Kidney epithelial cell (primary cell): Measurements from ENCODE around the gene GPC6. TPM values are rescaled to one million over a fixed set of nuclear protein-coding genes. Genes with fewer than 3 reads are reported as not detected.

Source experiments
- DNase-seq: peaks from one replicate; pipeline ENCODE4 v3.0.0-alpha.2; 2010; ENCODE audit warnings: low read depth
- H3K27me3 ChIP-seq: 2 replicates; pipeline ENCODE4 v1.6.0; 2011; ENCODE audit warnings: low read length; ENCODE audit not compliant: control insufficient read depth, insufficient read depth
- H3K36me3 ChIP-seq: 2 replicates; pipeline ENCODE4 v1.5.1; 2011; ENCODE audit warnings: low read length; ENCODE audit not compliant: control insufficient read depth, insufficient read depth
- H3K4me3 ChIP-seq: 2 replicates; pipeline ENCODE4 v1.5.1; 2011; ENCODE audit warnings: low read depth, mild to moderate bottlenecking, control low read depth, low read length
- total RNA-seq: library from RNA; depleted of rRNA; stranded (reverse); fragments of >200 nt; gene quantifications from 2 replicates; pipeline ENCODE4 v1.2.3, GENCODE V29; 2015
- TF ChIP-seq, protein P1 (sequence below): IDR thresholded peaks from 2 replicates; pipeline ENCODE4 v1.5.1; 2011; ENCODE audit warnings: mild to moderate bottlenecking, moderate library complexity, low read length, control low read depth, inconsistent platforms; ENCODE audit not compliant: insufficient read depth, poor library complexity, severe bottlenecking

The GPC6 gene
- total RNA-seq, 1 donor from 2014 or later, result 62.7 TPM

GRCh38 chr13:93472296-93472695, 245.7 kb downstream of the GPC6 start:
- no peak for DNase-seq
- H3K27me3 ChIP-seq, result no peaks in the 10 kb centered on the region
- TF ChIP-seq, protein P1, sequence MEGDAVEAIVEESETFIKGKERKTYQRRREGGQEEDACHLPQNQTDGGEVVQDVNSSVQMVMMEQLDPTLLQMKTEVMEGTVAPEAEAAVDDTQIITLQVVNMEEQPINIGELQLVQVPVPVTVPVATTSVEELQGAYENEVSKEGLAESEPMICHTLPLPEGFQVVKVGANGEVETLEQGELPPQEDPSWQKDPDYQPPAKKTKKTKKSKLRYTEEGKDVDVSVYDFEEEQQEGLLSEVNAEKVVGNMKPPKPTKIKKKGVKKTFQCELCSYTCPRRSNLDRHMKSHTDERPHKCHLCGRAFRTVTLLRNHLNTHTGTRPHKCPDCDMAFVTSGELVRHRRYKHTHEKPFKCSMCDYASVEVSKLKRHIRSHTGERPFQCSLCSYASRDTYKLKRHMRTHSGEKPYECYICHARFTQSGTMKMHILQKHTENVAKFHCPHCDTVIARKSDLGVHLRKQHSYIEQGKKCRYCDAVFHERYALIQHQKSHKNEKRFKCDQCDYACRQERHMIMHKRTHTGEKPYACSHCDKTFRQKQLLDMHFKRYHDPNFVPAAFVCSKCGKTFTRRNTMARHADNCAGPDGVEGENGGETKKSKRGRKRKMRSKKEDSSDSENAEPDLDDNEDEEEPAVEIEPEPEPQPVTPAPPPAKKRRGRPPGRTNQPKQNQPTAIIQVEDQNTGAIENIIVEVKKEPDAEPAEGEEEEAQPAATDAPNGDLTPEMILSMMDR, result no peak
- H3K36me3 ChIP-seq, result no peaks in the 10 kb centered on the region
- H3K4me3 ChIP-seq, result no peak overlapping the region

GRCh38 chr13:93472814-93473296, 246.2 kb downstream of the GPC6 start:
- DNase-seq, result no peak
- H3K36me3 ChIP-seq, result no peaks in the 10 kb centered on the region
- H3K27me3 ChIP-seq, result no peaks in the 10 kb centered on the region
- TF ChIP-seq, protein P1, result no peak
- H3K4me3 ChIP-seq, result no peak overlapping the region

- TF ChIP-seq, protein P1, result no peak
- Histone ChIP-seq H3K4me3 (no peak overlapping the region), H3K27me3 (no peaks in the 10 kb centered on the region), H3K36me3 (no peaks in the 10 kb centered on the region)
- no peak for DNase-seq
Observed at GRCh38 chr13:93473441-93474270, 247.0 kb downstream of the GPC6 start.

GRCh38 chr13:93476175-93476574, 249.6 kb downstream of the GPC6 start:
- TF ChIP-seq, protein P1, result no peak
- Histone ChIP-seq H3K4me3 (no peak overlapping the region), H3K36me3 (no peaks in the 10 kb centered on the region), H3K27me3 (no peaks in the 10 kb centered on the region)
- DNase-seq, result peak; percentile 18

DNA sequence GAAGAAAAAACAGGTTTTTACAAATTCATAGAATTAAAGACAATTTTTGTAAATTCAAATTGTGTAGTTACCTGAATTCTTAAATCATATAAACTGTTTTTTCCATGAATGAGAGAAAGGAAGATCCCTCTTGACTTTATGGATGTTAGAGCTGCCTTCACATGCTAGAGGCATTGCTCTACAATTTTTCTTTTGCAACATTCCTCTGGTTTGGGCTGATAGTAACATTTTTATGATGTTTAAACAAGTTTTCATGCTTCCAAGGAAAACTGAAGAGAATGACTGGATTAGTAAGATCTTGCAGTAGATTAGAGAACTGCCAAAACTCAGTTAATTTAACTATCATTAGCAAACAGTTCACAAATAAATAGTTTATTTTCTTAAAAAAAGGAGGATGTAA, 250.6 kb downstream of the GPC6 start:
- no peaks in the 10 kb centered on the region for H3K36me3 ChIP-seq
- H3K4me3 ChIP-seq, result no peak overlapping the region
- H3K27me3 ChIP-seq, result no peaks in the 10 kb centered on the region
- TF ChIP-seq, protein P1, result no peak
- no peak for DNase-seq
